Activated CD8-positive, alpha-beta memory T cell treated with anti-CD3 and anti-CD28 coated beads, Interleukin-2, amount 50 U/mL, for 24 hours (primary cell): ENCODE results near the gene SPARC.

Source experiments
- DNase-seq: peaks from one replicate; pipeline ENCODE4 v3.0.0-alpha.2; 2020; ENCODE audit errors: extremely low read depth

SPARC gene

GRCh38 chr5:151624476-151624875, 62.2 kb downstream of the SPARC start:
- no peak for DNase-seq

- no peak for DNase-seq
These were observed 64.2 kb downstream of the SPARC start for GRCh38 chr5:151622367-151623088.

GRCh38 chr5:151620461-151620840, 66.3 kb downstream of the SPARC start:
- DNase-seq: no peak

- DNase-seq: no peak
These were observed 66.8 kb downstream of the SPARC start for GRCh38 chr5:151619812-151620460.

- DNase-seq: no peak
These were observed 67.8 kb downstream of the SPARC start for GRCh38 chr5:151618907-151619306.

GRCh38 chr5:151617841-151618710, 68.6 kb downstream of the SPARC start:
- no peak for DNase-seq

GRCh38 chr5:151617383-151617840, 69.3 kb downstream of the SPARC start:
- no peak for DNase-seq

- DNase-seq: no peak
These were observed 71.3 kb downstream of the SPARC start for GRCh38 chr5:151615431-151615830.

- no peak for DNase-seq
These were observed 72.2 kb downstream of the SPARC start for GRCh38 chr5:151614565-151614964.

- no peak for DNase-seq
These were observed 73.9 kb downstream of the SPARC start for GRCh38 chr5:151612689-151613427.

GRCh38 chr5:151611127-151611775, 75.5 kb downstream of the SPARC start:
- no peak for DNase-seq
